Gastrocnemius medialis (tissue), 4 donors: ENCODE results near the gene WNT3A.
"Not testable (repeated sequence)": the region's sequence is repeated elsewhere in the genome, so short reads cannot be mapped to it uniquely, and the experiment has no call there.

ENCODE experiments used
- CTCF ChIP-seq, 5 experiments: fragments of 450-650 bp in 3 of 5; fragments of 200-600 bp in 2 of 5; sonication (generic) in 2 of 5; IDR thresholded peaks in 4 of 5; conservative IDR thresholded peaks in 1 of 5; 1 replicate in 4 of 5; 2 replicates in 1 of 5; pipeline ENCODE4 v1.5.1; 2016 to 2019; ENCODE audit warnings: antibody characterized with exemption in 5 of 5, mild to moderate bottlenecking in 3 of 5, moderate library complexity in 3 of 5
- POLR2A ChIP-seq, 2 donors: fragments of 450-650 bp; IDR thresholded peaks; one replicate each; pipeline ENCODE4 v1.6.1; 2017; ENCODE audit warnings: antibody characterized with exemption in 2 of 2, mild to moderate bottlenecking in 2 of 2, moderate library complexity in 2 of 2

- not testable (repeated sequence) for TF ChIP-seq POLR2A (IDR thresholded peaks at IDR 0.05); CTCF (IDR thresholded peaks at IDR 0.05 in 4 of 5, conservative IDR thresholded peaks at IDR 0.05 in 1 of 5)
Measured at GRCh38 chr1:227966733-227967132, 40.1 kb upstream of the WNT3A start.
